Astrocyte (in vitro differentiated cells and primary cell): Measurements from ENCODE around the gene ACTN1. TPM values are rescaled to one million over a fixed set of nuclear protein-coding genes. Genes with fewer than 3 reads are reported as not detected.
"Not testable (repeated sequence)": the region's sequence is repeated elsewhere in the genome, so short reads cannot be mapped to it uniquely, and the experiment has no call there.

Experiments
- DNase-seq: peaks from one replicate; pipeline ENCODE4 v3.0.0-alpha.2; 2010; ENCODE audit warnings: low read depth
- FAIRE-seq: peaks from 2 replicates; lab custom pipeline; 2011; peaks lifted over from hg19 to GRCh38; lab: Jason Lieb, UNC
- H2AFZ ChIP-seq: 2 replicates; pipeline ENCODE4 v1.6.0; 2012; ENCODE audit warnings: low read depth, low read length, inconsistent platforms
- H3K27ac ChIP-seq: 2 replicates; pipeline ENCODE4 v1.5.1; 2011; ENCODE audit warnings: low read depth, low read length, inconsistent platforms
- H3K27me3 ChIP-seq: 2 replicates; pipeline ENCODE4 v1.6.0; 2011; ENCODE audit warnings: low read length, inconsistent platforms; ENCODE audit not compliant: insufficient read depth
- H3K36me3 ChIP-seq: 2 replicates; pipeline ENCODE4 v1.5.1; 2011; ENCODE audit warnings: low read length, inconsistent platforms; ENCODE audit not compliant: insufficient read depth
- H3K4me1 ChIP-seq: 2 replicates; pipeline ENCODE4 v1.5.1; 2011; ENCODE audit warnings: low read length, inconsistent platforms; ENCODE audit not compliant: insufficient read depth
- H3K4me2 ChIP-seq: 2 replicates; pipeline ENCODE4 v1.6.0; 2012; ENCODE audit warnings: low read length, inconsistent platforms
- H3K4me3 ChIP-seq: 2 replicates; pipeline ENCODE4 v1.5.1; 2011; ENCODE audit warnings: low read depth, mild to moderate bottlenecking, low read length, inconsistent platforms; ENCODE audit not compliant: insufficient read depth
- H3K79me2 ChIP-seq: 2 replicates; pipeline ENCODE4 v1.6.0; 2012; ENCODE audit warnings: mild to moderate bottlenecking, low read length, inconsistent platforms; ENCODE audit not compliant: insufficient read depth
- H3K9ac ChIP-seq: 2 replicates; pipeline ENCODE4 v1.6.0; 2012; ENCODE audit warnings: mild to moderate bottlenecking, low read length, inconsistent platforms
- H3K9me3 ChIP-seq: 2 replicates; pipeline ENCODE4 v1.5.1; 2012; ENCODE audit warnings: low read depth, mild to moderate bottlenecking, low read length, inconsistent platforms; ENCODE audit not compliant: insufficient read depth
- H4K20me1 ChIP-seq: 2 replicates; pipeline ENCODE4 v1.6.0; 2012; ENCODE audit warnings: low read length, inconsistent platforms; ENCODE audit not compliant: insufficient read depth
- H3K27ac Mint-ChIP-seq: one replicate; pipeline ENCODE4 v1.8.0; 2021; ENCODE audit warnings: mild to moderate bottlenecking, mixed read lengths; ENCODE audit not compliant: unreplicated experiment
- H3K27me3 Mint-ChIP-seq: one replicate; pipeline ENCODE4 v1.8.0; 2021; ENCODE audit warnings: low read depth, mixed read lengths; ENCODE audit not compliant: unreplicated experiment
- H3K36me3 Mint-ChIP-seq: one replicate; pipeline ENCODE4 v1.8.0; 2021; ENCODE audit warnings: low read depth, mixed read lengths; ENCODE audit not compliant: unreplicated experiment
- H3K4me1 Mint-ChIP-seq: one replicate; pipeline ENCODE4 v1.8.0; 2021; ENCODE audit warnings: low read depth, mixed read lengths; ENCODE audit not compliant: unreplicated experiment
- H3K4me3 Mint-ChIP-seq: one replicate; pipeline ENCODE4 v1.8.0; 2021; ENCODE audit warnings: mild to moderate bottlenecking, moderate library complexity, mixed read lengths; ENCODE audit not compliant: unreplicated experiment
- H3K9me3 Mint-ChIP-seq: one replicate; pipeline ENCODE4 v1.8.0; 2021; ENCODE audit warnings: mild to moderate bottlenecking, mixed read lengths; ENCODE audit not compliant: unreplicated experiment
- CTCF ChIP-seq: IDR thresholded peaks from 2 replicates; pipeline ENCODE4 v1.5.1; 2011; ENCODE audit warnings: low read depth, mild to moderate bottlenecking, inconsistent platforms, low read length, moderate library complexity; ENCODE audit not compliant: insufficient read depth
- EZH2 ChIP-seq: IDR thresholded peaks from 2 replicates; pipeline ENCODE4 v1.6.1; 2012; ENCODE audit warnings: mild to moderate bottlenecking, low read length, inconsistent platforms; ENCODE audit not compliant: insufficient read depth
- total RNA-seq: library from RNA; stranded (reverse); gene quantifications from 2 replicates; pipeline ENCODE4 v1.2.1, GENCODE V29; 2021

Gene ACTN1
- total RNA-seq, 1 donor from 2014 or later = 1,163 TPM

- Mint-ChIP-seq H3K4me1 (peaks cover 17% of the 10 kb centered on the region), H3K9me3 (no peaks in the 10 kb centered on the region), H3K27me3 (peaks cover 4% of the 10 kb centered on the region), H3K4me3 (no peak overlapping the region), H3K27ac (peak overlapping the region; percentile 18), H3K36me3 (no peaks in the 10 kb centered on the region)
- Histone ChIP-seq H3K4me1 (no peaks in the 10 kb centered on the region), H2AFZ (no peak overlapping the region), H3K4me2 (no peak overlapping the region), H3K79me2 (no peaks in the 10 kb centered on the region), H3K9me3 (no peaks in the 10 kb centered on the region), H3K4me3 (no peak overlapping the region), H4K20me1 (no peaks in the 10 kb centered on the region), H3K27me3 (no peaks in the 10 kb centered on the region), H3K9ac (no peak overlapping the region), H3K27ac (no peak overlapping the region), H3K36me3 (no peaks in the 10 kb centered on the region)
- TF ChIP-seq CTCF (no peak), EZH2 (no peak)
- DNase-seq = no peak
- no peak for FAIRE-seq
Observed at GRCh38 chr14:69023035-69023434, 43.9 kb upstream of the ACTN1 start.

- H3K4me1 Mint-ChIP-seq = peaks cover 16% of the 10 kb centered on the region
- H3K4me2 ChIP-seq, H3K9ac ChIP-seq, H3K4me1 ChIP-seq, H3K36me3 ChIP-seq, H3K27ac ChIP-seq, H3K79me2 ChIP-seq, DNase-seq, FAIRE-seq, H3K27ac Mint-ChIP-seq, H3K27me3 Mint-ChIP-seq, H3K4me3 Mint-ChIP-seq, H2AFZ ChIP-seq, H3K36me3 Mint-ChIP-seq, H3K9me3 Mint-ChIP-seq, H3K27me3 ChIP-seq, H4K20me1 ChIP-seq, H3K9me3 ChIP-seq, H3K4me3 ChIP-seq: not testable (repeated sequence)
Observed at GRCh38 chr14:69022093-69022492, 43.0 kb upstream of the ACTN1 start.

- TF ChIP-seq EZH2 (no peak), CTCF (no peak)
Observed at GRCh38 chr14:69017706-69018105, 38.6 kb upstream of the ACTN1 start.

More at GRCh38 chr14:69017706-69018105, 38.6 kb upstream of the ACTN1 start:
- Mint-ChIP-seq H3K27me3 (no peaks in the 10 kb centered on the region), H3K4me3 (no peak overlapping the region), H3K36me3 (no peaks in the 10 kb centered on the region), H3K9me3 (no peaks in the 10 kb centered on the region), H3K27ac (peak overlapping the region; percentile 72), H3K4me1 (peaks cover 32% of the 10 kb centered on the region)
- DNase-seq (no peak), FAIRE-seq (no peak)
- H3K27ac ChIP-seq = no peak overlapping the region
- no peaks in the 10 kb centered on the region for H3K9me3 ChIP-seq
- no peak overlapping the region for H2AFZ ChIP-seq
- no peak overlapping the region for H3K4me3 ChIP-seq
- H3K4me1 ChIP-seq = peaks cover 9% of the 10 kb centered on the region
- H3K36me3 ChIP-seq = no peaks in the 10 kb centered on the region
- no peak overlapping the region for H3K4me2 ChIP-seq
- no peaks in the 10 kb centered on the region for H4K20me1 ChIP-seq
- H3K79me2 ChIP-seq = no peaks in the 10 kb centered on the region
- H3K27me3 ChIP-seq = no peaks in the 10 kb centered on the region
- no peak overlapping the region for H3K9ac ChIP-seq
